Activated CD8-positive, alpha-beta memory T cell treated with anti-CD3 and anti-CD28 coated beads, Interleukin-2, amount 50 U/mL, for 4 hours (primary cell): ENCODE measurements around the gene GINS1.

Source experiments
- DNase-seq: peaks from one replicate; pipeline ENCODE4 v3.0.0-alpha.2; 2020

GINS1 gene

DNA sequence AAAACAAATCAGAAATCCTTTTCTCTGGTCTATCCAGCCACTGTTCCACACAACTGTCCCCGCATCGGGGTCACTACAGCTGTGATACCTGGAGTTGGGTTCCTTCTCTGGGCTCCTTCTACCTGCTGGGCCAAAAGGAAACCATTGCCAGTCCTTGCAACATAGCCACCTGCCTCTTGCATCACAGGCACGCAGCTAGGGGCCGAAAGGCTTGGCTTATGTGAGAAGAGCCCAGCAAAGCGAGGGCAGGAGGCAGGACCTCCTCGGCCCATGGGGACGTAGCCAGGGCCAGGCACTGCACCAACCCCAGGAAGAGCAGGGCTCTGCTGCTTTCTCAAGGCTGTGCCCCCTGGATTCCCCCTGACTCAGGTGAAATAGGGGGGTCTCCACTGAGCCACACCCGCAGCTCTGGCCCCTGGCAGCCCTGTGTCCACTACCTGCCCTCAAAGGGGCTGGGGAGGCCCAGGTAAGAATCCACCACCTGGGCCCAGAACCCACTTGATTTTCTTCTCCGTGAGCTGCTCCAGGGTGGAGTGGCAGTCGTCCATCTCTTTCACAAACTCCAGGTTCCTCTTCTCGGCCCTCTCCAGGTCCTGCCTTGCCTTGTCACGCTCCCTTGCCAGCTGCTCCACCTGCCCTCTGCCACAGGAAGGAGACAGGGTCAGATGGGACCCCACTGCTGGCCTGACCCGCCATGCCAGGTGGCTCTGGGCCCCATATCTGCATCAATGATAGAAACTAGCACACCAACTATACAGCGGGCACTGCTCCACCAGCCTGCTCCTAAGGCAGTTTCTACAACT, 88.9 kb downstream of the GINS1 start:
- DNase-seq, result no peak

DNA sequence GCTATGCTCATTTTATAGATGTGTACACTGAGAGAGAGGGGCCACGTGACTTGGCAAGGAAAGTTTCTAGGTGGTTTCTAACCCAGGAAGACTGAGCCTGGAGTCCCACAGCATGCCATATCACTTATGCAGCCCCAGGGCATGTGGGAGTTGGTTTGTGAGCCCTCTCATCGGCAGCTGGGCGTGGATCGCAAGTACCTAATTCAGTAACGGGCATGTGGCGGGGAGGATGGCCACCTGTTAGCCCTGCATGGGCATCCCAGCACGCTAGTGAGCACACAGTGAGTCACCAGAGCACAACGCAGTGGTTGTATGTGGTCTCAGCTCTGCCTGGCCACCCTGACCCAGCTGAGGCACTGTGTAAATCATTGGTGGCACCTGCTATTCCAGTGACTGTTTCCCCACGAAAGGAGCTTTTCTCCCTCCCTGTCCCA, 89.5 kb downstream of the GINS1 start:
- DNase-seq, result no peak

DNA sequence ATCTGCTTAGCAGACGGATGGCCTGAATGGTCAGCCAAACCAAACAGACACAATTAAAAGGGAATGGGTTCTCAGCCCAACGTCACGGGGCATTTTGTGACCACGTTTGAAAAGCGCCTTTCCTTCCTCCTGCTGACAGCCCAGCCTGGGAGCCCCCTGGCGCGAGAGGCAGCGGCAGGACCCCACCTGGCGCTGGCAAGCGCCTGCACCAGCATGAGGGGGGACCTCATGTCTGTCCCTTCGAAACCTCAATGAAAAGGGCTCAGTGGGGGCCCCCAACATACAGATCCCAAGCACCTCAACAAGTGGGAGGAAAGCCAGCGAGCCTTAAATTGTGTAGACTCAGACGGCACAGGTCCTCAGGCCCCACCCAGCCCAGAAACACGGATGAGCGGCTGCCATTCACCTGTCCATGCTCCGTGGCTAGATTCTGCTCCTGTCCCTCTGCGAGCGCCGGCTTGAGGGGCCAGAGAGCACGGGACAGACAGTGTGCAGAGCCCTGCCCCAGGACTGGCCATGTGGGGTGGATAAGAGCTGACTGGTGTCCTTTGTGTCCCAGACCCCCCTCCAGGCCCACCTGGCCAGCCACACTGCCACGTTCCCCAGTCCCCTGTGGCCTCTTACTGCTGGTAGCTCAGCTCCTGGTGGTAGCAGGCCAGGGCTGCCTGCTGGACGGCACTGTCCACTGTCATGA, 90.3 kb downstream of the GINS1 start:
- DNase-seq, result no peak
